ENCODE results near the gene ZNF722.
"Not testable (repeated sequence)": the region's sequence is repeated elsewhere in the genome, so short reads cannot be mapped to it uniquely, and the experiment has no call there.

The ZNF722 gene

DNA sequence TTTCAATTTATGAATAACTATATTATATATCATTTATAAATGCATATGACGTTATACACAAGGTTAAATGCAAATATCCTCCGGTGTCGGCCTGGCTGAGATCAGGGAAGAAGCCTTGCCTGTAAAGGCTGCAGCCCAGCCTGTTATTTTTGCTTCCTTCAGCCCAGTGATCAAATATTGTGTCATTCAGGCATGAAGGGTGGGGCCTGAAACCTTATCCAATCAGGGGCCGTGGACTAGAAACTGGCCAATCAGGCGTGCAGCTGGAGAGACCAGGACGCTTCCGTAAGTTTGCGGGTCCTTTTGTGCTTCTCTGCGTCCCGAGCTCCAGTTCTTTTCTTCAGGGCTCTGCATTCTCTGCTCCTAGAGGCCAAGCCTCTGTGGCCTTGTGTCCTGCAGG is at the start of gene ZNF722:
TSS of gene ZNF722 (plus strand) at position 301 of the 400 bp plus-strand sequence. CDS start 113 bp downstream, outside the sequence.
- no peak for DNase-seq

- DNase-seq, result no peak
Observed at GRCh38 chr7:63953181-63953580, 45.5 kb upstream of the ZNF722 start.

DNA sequence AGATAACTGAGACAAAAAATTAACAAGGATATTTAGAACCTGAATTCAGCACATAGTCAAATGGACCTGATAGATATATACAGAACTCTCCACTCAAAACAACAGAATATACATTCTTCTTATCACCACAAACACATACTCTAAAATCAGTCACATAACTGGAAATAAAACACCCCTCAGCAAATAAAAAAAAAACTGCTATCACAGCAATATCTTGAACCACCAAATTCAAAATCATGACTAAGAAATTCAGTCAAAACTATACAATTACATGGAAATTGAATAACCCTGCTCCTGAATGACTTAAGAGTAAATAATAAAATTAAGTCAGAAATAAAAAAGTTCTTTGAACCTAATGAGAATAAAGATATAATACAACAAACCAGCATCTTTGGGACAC is 30.0 kb upstream of the ZNF722 start:
- DNase-seq, result no peak

DNA sequence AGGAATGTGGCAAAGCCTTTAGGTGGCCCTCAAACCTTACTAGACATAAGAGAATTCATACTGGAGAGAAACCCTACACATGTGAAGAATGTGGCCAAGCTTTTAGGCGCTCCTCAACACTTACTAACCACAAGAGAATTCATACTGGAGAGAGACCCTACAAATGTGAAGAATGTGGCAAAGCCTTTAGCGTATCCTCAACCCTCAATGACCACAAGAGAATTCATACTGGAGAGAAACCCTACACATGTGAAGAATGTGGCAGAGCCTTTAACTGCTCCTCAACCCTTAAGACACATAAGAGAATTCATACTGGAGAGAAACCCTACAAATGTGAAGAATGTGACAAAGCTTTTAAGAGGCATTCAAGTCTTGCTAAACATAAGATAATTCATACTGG is 16.8 kb downstream of the ZNF722 start:
- DNase-seq, result not testable (repeated sequence)

GRCh38 chr7:64035388-64035787 is 36.7 kb downstream of the ZNF722 start:
- no peak for DNase-seq

- no peak for DNase-seq
Observed at GRCh38 chr7:64037095-64037494, 38.4 kb downstream of the ZNF722 start.

GRCh38 chr7:64045301-64046040 is 46.8 kb downstream of the ZNF722 start, which contains the start of gene ZNF727:
Gene ZNF727, plus strand, starts transcription at chr7:64045434. Its CDS starts 188 bp downstream, at chr7:64045622.
- no peak for DNase-seq

GRCh38 chr7:64046041-64046389 is 47.4 kb downstream of the ZNF722 start:
- no peak for DNase-seq

All from activated CD8-positive, alpha-beta memory T cell treated with anti-CD3 and anti-CD28 coated beads, Interleukin-2, amount 50 U/mL, for 48 hours (primary cell).